Keratinocyte (primary cell): ENCODE results near the gene KLHL1.

Experiments used
- CTCF ChIP-seq, 3 experiments: IDR thresholded peaks in 1 of 3; conservative IDR thresholded peaks in 1 of 3; optimal IDR thresholded peaks in 1 of 3; 2 replicates in 2 of 3; 3 replicates in 1 of 3; pipeline versions ENCODE3 to v1.5.1; 2011; ENCODE audit warnings: low read length in 3 of 3, mild to moderate bottlenecking in 3 of 3, moderate library complexity in 2 of 3, control low read depth in 1 of 3, inconsistent platforms in 1 of 3; ENCODE audit not compliant: insufficient read depth in 2 of 3; ENCODE audit errors: extremely low read depth in 1 of 3
- EZH2 ChIP-seq: IDR thresholded peaks from one replicate; pipeline ENCODE4 v1.6.1; 2012; ENCODE audit warnings: inconsistent platforms, mild to moderate bottlenecking, low read length, moderate library complexity

GRCh38 chr13:69956839-69957238 lies 151.4 kb downstream of the KLHL1 start:
- no peak for TF ChIP-seq CTCF (optimal IDR thresholded peaks at IDR 0.05 in 1 of 3, IDR thresholded peaks at IDR 0.05 in 1 of 3, conservative IDR thresholded peaks at IDR 0.05 in 1 of 3; ENCODE audit: extremely low read depth in 1 of 3, insufficient read depth in 2 of 3, low read length in 3 of 3)
- no peak for TF ChIP-seq EZH2
